Epithelial cell of proximal tubule (primary cell): ENCODE data around the gene CEP290. TPM values are rescaled to one million over a fixed set of nuclear protein-coding genes. Genes with fewer than 3 reads are reported as not detected.

ENCODE experiments used
- DNase-seq: peaks from one replicate; pipeline ENCODE4 v3.0.0-alpha.2; 2011; ENCODE audit warnings: low read depth
- H3K4me3 ChIP-seq: 2 replicates; pipeline ENCODE4 v1.5.1; 2011; ENCODE audit warnings: low read depth, mild to moderate bottlenecking, low read length
- total RNA-seq: library from RNA; depleted of rRNA; stranded (reverse); fragments of >200 nt; gene quantifications from 2 replicates; pipeline ENCODE4 v1.2.3, GENCODE V29; 2015
- TF ChIP-seq, protein P1 (sequence below): conservative IDR thresholded peaks from 2 replicates; pipeline ENCODE4 v1.5.1; 2012; ENCODE audit warnings: low read depth, mild to moderate bottlenecking, low read length

The CEP290 gene
- total RNA-seq, 1 donor from 2014 or later = 7.0 TPM

DNA sequence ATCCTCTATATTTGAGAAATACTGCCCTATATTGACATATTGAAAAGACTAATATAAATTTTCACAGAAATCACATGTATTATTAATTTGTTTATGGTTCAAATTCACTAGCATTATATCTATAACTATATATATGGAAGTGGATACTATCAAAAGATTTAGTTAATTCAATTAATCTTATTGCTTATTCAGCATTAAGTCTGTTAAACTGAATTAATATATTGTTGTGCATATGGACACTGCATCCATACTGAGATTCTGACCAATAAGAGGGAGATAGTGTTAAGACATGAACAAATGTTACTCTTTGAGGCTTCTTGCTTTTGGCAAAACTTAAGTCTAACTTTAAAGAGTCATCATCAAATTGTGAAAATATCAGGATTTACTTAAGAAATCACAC is 60.6 kb downstream of the CEP290 start:
- no peak for DNase-seq
- H3K4me3 ChIP-seq = no peak overlapping the region
- TF ChIP-seq, protein P1, sequence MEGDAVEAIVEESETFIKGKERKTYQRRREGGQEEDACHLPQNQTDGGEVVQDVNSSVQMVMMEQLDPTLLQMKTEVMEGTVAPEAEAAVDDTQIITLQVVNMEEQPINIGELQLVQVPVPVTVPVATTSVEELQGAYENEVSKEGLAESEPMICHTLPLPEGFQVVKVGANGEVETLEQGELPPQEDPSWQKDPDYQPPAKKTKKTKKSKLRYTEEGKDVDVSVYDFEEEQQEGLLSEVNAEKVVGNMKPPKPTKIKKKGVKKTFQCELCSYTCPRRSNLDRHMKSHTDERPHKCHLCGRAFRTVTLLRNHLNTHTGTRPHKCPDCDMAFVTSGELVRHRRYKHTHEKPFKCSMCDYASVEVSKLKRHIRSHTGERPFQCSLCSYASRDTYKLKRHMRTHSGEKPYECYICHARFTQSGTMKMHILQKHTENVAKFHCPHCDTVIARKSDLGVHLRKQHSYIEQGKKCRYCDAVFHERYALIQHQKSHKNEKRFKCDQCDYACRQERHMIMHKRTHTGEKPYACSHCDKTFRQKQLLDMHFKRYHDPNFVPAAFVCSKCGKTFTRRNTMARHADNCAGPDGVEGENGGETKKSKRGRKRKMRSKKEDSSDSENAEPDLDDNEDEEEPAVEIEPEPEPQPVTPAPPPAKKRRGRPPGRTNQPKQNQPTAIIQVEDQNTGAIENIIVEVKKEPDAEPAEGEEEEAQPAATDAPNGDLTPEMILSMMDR = no peak

DNA sequence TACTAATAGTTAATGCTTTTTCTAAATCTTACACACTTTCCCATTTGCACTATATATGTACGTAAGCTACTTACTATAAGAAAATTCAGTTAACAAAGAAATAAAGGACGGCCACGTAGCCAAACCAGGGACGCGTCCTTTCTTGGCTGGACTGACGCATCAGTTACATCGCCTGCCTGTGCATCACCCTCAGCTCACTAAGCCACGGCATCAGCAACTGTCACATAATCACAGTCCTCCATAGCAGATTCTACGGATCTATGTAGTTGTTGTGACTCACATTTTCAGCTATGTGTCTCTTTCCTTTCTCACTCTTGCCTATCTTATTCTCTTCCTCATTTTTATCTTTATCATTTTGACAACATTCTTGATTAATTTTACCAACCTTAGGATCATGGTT is 74.6 kb downstream of the CEP290 start:
- TF ChIP-seq, protein P1 = no peak
- DNase-seq = no peak
- H3K4me3 ChIP-seq = no peak overlapping the region

DNA sequence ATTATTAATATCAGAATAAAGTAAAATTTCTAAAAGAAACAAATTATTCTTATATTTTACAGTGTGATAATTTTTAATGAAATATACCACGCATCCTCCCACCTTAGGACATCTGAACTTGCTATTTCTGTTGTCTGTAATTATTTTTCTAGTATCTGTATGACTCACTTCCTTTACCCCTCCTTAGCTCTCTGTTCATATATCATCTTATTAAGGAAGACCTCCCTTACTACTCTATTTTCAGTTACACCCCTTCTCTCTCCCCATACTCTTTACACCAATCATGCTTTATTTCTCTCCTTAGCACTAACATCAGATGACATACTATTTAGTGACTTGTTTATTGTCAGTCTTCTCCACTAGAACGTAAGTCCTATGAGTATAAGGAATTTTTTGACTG is 78.5 kb downstream of the CEP290 start:
- TF ChIP-seq, protein P1 = no peak
- DNase-seq = no peak
- no peak overlapping the region for H3K4me3 ChIP-seq

DNA sequence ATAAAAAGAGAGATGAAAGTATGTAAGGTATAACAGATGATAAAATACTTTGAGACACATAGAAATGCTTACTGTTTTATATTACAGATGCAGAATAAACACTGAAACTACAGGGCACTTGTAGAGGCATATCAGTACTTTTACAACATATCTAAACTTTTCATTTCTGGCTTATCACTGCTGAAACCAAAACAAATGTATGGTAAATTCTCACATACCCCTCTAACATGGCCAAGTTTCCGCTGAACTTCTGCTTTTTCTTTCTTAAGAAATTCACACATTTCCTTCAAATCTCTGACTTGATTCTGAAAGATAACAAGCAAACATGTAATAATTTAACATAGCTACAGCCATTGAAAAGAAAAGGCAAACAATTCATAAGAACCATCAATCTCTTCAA is 79.4 kb downstream of the CEP290 start:
- TF ChIP-seq, protein P1 = no peak
- no peak overlapping the region for H3K4me3 ChIP-seq
- no peak for DNase-seq

DNA sequence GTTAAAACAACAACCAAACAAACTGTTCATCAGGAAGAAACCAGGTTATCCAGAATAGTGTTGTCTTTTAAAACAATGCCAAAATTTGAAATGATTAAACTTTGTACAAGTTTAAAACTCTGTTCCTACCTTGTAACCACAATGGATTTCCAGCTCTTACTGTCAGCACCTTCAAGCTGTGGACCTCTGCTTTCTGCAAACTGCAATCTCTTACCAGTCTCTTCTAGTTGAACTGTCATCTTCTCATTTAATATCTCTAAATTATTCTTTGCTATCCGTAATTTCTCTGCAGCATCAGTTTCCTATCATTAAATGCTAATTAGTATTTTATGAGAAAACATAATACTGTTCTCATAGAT is 83.2 kb downstream of the CEP290 start:
- TF ChIP-seq, protein P1 = no peak
- no peak overlapping the region for H3K4me3 ChIP-seq
- no peak for DNase-seq

DNA sequence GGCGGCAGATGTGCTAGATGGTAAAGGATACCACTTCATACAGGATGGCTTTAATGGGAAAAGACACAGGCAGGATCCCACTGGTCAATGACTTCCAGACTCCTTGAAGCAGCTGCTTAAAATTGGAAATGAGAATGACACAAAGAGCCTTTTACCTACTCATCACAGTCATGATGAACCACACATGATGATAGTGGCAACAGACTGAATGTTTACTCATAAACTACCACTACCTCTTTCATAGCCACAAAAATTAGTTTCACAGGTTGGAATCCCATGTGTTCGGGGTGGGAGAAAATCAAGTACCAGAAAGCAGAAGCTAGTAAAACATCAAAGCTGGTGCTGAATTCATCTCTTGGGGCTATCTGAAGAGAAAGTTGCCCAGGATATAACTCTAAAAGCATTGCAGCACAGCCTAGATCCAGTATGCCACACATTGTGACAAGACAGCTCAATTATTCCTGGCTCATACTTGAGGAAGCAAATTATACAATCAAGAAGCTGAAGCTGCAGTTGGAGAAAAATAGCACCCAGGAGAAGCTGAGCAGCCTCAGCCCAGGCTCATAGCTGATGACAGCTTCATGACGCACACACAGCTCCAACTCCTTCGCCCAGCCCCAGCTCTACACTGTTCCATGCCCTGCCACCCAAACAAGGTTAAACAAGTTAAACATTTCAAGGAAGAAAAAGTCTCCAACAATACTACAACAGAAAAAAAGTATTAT is 83.7 kb downstream of the CEP290 start:
- no peak for DNase-seq
- H3K4me3 ChIP-seq = no peak overlapping the region
- TF ChIP-seq, protein P1 = no peak

DNA sequence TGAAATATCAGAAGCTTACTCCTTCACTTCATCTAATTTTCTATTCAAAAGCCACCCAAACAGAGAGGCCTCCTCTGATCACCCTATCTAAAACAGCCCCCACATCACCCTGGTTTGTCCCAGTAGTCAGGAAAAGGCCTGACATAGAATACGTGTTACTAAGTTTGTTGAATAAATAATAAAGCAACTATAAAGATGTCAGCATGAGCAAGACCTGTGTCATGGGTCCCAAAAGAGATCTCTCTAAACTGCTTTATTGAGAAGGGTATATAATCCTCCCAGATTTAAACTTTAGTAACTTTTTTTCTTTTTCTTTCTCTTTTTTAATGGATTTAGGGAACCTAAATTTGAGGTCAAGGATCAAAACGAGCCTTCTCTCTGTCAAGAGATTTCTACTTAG is 85.3 kb downstream of the CEP290 start:
- no peak for DNase-seq
- TF ChIP-seq, protein P1 = no peak

More for the DNA sequence above, 85.3 kb downstream of the CEP290 start:
- H3K4me3 ChIP-seq = no peak overlapping the region
